MCF 10A (cell line): ENCODE data around the gene TRAPPC12. TPM values are rescaled to one million over a fixed set of nuclear protein-coding genes. Genes with fewer than 3 reads are reported as not detected.
"Not testable (repeated sequence)": the region's sequence is repeated elsewhere in the genome, so short reads cannot be mapped to it uniquely, and the experiment has no call there.

ENCODE experiments used
- BruUV-seq: library from RNA; stranded (reverse); fragments of 400-500 nt; replicated peaks from 2 replicates; lab custom pipeline; 2021; lab: Mats Ljungman, UMichigan
- CTCF ChIA-PET: fragments of 300-600 bp; sonication (Branson Sonifier 250); formaldehyde crosslinking; extraction: SDS; loops from one replicate; lab custom pipeline; 2021; ENCODE audit warnings: antibody characterized with exemption, inconsistent platforms; lab: Yijun Ruan, JAX
- POLR2A ChIA-PET: fragments of 300-600, 350-650 bp; sonication (Branson Sonifier 250); formaldehyde crosslinking; extraction: SDS; loops from one replicate; lab custom pipeline; 2020; ENCODE audit warnings: antibody characterized with exemption, inconsistent platforms; lab: Yijun Ruan, JAX
- DNase-seq: peaks from one replicate; pipeline ENCODE4 v3.0.0-alpha.2; 2018; ENCODE audit not compliant: unreplicated experiment
- H3K27ac Mint-ChIP-seq: one replicate; pipeline ENCODE4 v1.8.0; 2022; ENCODE audit warnings: mild to moderate bottlenecking, low read depth, mixed read lengths; ENCODE audit not compliant: unreplicated experiment
- H3K27me3 Mint-ChIP-seq: one replicate; pipeline ENCODE4 v1.8.0; 2022; ENCODE audit warnings: mixed read lengths; ENCODE audit not compliant: insufficient read depth, unreplicated experiment
- H3K36me3 Mint-ChIP-seq: one replicate; pipeline ENCODE4 v1.8.0; 2022; ENCODE audit warnings: mild to moderate bottlenecking, moderate library complexity, mixed read lengths; ENCODE audit not compliant: insufficient read depth, unreplicated experiment
- H3K4me1 Mint-ChIP-seq: one replicate; pipeline ENCODE4 v1.8.0; 2022; ENCODE audit warnings: mixed read lengths; ENCODE audit not compliant: insufficient read depth, unreplicated experiment
- H3K4me3 Mint-ChIP-seq: one replicate; pipeline ENCODE4 v1.8.0; 2022; ENCODE audit warnings: mild to moderate bottlenecking, moderate library complexity, mixed read lengths; ENCODE audit not compliant: unreplicated experiment
- H3K9me3 Mint-ChIP-seq: one replicate; pipeline ENCODE4 v1.8.0; 2022; ENCODE audit warnings: mixed read lengths; ENCODE audit not compliant: unreplicated experiment
- intact Hi-C: fragments of 100-400 bp; cut with micrococcal nuclease; formaldehyde crosslinking; loops from 2 replicates; pipeline ENCODE4 v1.14.1; 2022
- total RNA-seq: library from RNA; stranded (reverse); gene quantifications from 2 replicates; pipeline ENCODE4 v1.2.3, GENCODE V29; 2022
- TF ChIP-seq, protein P1 (sequence below): fragments of 200-600 bp; IDR thresholded peaks from one replicate; pipeline ENCODE4 v1.8.0; 2022; ENCODE audit warnings: antibody characterized with exemption, mild to moderate bottlenecking; ENCODE audit not compliant: unreplicated experiment

The TRAPPC12 gene
- total RNA-seq, 1 experiment from 2014 or later = 84.4 TPM

DNA sequence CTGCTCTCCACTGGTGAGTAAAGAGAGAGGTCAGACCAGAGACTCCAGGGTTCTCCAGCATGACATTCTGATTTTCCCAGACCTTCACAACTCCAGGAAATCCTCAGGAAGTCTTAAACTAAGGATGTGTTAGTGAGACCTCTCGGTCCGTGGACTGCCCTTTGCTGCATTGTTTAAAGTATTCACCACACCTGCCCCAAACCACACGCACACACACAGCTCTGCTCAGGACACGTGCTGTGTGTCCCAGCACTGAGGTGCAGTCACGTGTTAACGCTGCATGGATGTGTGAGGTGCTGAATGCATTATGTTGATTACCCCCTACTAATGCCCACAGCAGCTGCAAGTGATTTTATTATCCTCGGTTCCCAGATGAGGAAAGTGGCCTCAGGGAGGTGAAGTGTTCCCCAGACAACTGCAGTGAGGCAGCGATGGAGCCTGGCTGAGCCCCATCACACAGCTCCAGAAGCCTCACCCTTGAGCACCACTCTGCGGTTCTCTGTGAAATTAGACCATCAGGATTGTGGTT, 68.4 kb downstream of the TRAPPC12 start:
- TF ChIP-seq, protein P1, sequence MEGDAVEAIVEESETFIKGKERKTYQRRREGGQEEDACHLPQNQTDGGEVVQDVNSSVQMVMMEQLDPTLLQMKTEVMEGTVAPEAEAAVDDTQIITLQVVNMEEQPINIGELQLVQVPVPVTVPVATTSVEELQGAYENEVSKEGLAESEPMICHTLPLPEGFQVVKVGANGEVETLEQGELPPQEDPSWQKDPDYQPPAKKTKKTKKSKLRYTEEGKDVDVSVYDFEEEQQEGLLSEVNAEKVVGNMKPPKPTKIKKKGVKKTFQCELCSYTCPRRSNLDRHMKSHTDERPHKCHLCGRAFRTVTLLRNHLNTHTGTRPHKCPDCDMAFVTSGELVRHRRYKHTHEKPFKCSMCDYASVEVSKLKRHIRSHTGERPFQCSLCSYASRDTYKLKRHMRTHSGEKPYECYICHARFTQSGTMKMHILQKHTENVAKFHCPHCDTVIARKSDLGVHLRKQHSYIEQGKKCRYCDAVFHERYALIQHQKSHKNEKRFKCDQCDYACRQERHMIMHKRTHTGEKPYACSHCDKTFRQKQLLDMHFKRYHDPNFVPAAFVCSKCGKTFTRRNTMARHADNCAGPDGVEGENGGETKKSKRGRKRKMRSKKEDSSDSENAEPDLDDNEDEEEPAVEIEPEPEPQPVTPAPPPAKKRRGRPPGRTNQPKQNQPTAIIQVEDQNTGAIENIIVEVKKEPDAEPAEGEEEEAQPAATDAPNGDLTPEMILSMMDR = no peak
- Mint-ChIP-seq H3K4me1 (no peaks in the 10 kb centered on the region), H3K36me3 (peaks cover 55% of the 10 kb centered on the region), H3K27ac (no peak overlapping the region), H3K27me3 (no peaks in the 10 kb centered on the region), H3K4me3 (no peak overlapping the region), H3K9me3 (no peaks in the 10 kb centered on the region)
- no TSS peak for BruUV-seq
- no peak for DNase-seq
- ChIA-PET CTCF (interaction anchor here (0.5 to 2.5 kb wide), 4 partner anchors 8 to 81 kb away, joined by 3 to 12 read pairs (median 4); no protein-coding TSS in a partner anchor), POLR2A (interaction anchor here (0.6 kb wide), 1 partner anchor 104 kb away, joined by 3 read pairs; no protein-coding TSS in a partner anchor)
- intact Hi-C loops = no loop called here

DNA sequence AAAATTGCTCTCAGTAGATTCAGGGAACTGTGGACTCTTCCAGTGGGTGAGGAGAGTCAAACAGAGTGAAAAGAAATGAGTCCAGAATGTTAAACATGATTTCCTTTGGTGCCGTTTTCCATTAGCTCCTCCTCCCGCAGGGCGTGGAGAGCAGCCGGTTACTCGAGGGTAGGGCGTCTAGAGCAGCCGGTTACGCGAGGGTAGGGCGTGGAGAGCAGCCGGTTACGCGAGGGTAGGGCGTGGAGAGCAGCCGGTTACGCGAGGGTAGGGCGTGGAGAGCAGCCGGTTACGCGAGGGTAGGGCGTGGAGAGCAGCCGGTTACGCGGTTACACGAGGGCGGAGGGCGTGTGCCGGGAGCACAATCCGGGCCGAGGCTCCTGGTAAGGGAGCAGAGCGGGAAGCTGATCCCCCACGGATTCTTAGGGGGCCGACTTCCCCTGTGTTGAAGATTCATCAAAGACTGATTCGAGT, 69.0 kb downstream of the TRAPPC12 start:
- H3K9me3 Mint-ChIP-seq, H3K27ac Mint-ChIP-seq, DNase-seq, H3K27me3 Mint-ChIP-seq, BruUV-seq, H3K4me1 Mint-ChIP-seq, intact Hi-C loops, POLR2A ChIA-PET, H3K4me3 Mint-ChIP-seq: not testable (repeated sequence)
- CTCF ChIA-PET = interaction anchor here (0.5 to 2.5 kb wide), 5 partner anchors 9 to 24 kb away, joined by 3 to 12 read pairs (median 5); no protein-coding TSS in a partner anchor
- H3K36me3 Mint-ChIP-seq = peaks cover 55% of the 10 kb centered on the region

DNA sequence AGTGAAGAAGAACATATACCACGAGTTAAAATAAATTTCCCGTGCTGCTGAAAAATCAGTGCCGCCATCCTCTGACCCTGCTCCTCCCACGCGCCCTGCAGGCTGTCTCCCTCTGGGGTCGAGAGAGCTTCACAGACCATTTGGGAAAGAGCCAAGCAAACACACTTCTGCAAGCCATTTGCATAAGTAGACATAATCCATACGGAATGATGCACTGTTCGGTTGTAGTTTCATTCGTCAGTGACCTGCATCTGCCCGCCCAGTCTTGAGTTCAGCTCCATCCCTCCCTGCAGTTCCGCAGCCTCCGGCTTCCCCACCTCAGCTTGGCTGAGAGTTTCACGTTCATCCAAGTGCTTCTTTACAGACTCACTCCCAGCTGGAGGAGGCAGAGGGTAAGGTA, 69.6 kb downstream of the TRAPPC12 start:
- TF ChIP-seq, protein P1 = no peak
- ChIA-PET CTCF (interaction anchor here (1.0 to 1.4 kb wide), 2 partner anchors 14 to 19 kb away, joined by 4 to 8 read pairs; no protein-coding TSS in a partner anchor), POLR2A (no interaction called here)
- H3K9me3 Mint-ChIP-seq = no peaks in the 10 kb centered on the region
- intact Hi-C loops = no loop called here
- H3K4me3 Mint-ChIP-seq = no peak overlapping the region
- H3K4me1 Mint-ChIP-seq = no peaks in the 10 kb centered on the region
- peaks cover 51% of the 10 kb centered on the region for H3K36me3 Mint-ChIP-seq
- no peak for DNase-seq
- H3K27me3 Mint-ChIP-seq = no peaks in the 10 kb centered on the region
- BruUV-seq = no TSS peak
- no peak overlapping the region for H3K27ac Mint-ChIP-seq

DNA sequence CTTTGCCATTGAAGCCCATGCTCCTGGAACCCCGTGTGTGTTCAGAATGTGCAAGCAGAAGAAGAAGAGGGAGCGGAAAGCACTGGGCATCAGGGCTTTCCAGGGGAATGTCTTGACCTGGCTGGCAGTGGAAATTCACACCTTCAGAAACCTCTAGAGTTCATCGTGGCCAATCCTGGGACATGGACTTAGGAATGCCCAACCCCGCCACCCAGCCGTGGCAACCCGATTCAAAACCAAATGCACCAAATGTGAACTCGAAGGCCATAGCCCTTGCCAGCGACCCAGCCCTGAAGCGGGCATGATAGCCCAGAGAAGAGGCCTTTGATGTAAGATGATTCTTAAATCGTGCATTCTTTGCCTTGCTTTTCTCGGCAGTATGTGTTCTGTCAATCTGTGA, 70.4 kb downstream of the TRAPPC12 start:
- Mint-ChIP-seq H3K27ac (no peak overlapping the region), H3K9me3 (no peaks in the 10 kb centered on the region), H3K4me3 (no peak overlapping the region), H3K4me1 (no peaks in the 10 kb centered on the region), H3K27me3 (no peaks in the 10 kb centered on the region), H3K36me3 (peaks cover 48% of the 10 kb centered on the region)
- ChIA-PET CTCF (interaction anchor here (0.6 to 3.2 kb wide), 4 partner anchors 12 to 291 kb away, joined by 3 to 24 read pairs (median 9); no protein-coding TSS in a partner anchor), POLR2A (no interaction called here)
- no TSS peak for BruUV-seq
- TF ChIP-seq, protein P1 = no peak
- no peak for DNase-seq
- intact Hi-C loops = no loop called here
